Stimulated activated CD4-positive, alpha-beta T cell treated with anti-CD3 and anti-CD28 coated beads, TNF-alpha, amount 100 ng/mL, for 4 hours (primary cell): ENCODE measurements around the gene DNAJB2.
A peak's percentile ranks its signal among the peaks of the same experiment; 100 is the strongest.
"Not testable (repeated sequence)": the region's sequence is repeated elsewhere in the genome, so short reads cannot be mapped to it uniquely, and the experiment has no call there.

ENCODE experiments used
- DNase-seq, 3 experiments: peaks; one replicate each; pipeline ENCODE4 v3.0.0-alpha.2; 2020; ENCODE audit warnings: low read depth in 3 of 3

DNAJB2 gene

DNA sequence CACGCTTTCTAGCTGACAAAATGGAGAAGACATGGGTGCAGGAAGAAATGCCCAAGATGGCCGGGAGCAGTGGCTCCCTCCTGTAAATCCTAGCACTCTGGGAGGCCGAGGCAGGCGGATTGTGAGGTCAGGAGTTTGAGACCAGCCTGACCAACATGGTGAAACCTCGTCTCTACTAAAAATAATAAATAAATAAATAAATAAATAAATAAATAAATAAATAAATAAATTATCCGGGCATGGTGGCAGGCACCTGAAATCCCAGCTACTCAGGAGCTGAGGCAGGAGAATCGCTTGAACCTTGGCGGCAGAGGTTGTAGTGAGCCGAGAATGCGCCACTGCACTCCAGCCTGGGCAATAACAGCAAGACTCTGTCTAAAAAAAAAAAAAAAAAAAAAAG is 20.2 kb upstream of the DNAJB2 start:
- not testable (repeated sequence) for DNase-seq

DNA sequence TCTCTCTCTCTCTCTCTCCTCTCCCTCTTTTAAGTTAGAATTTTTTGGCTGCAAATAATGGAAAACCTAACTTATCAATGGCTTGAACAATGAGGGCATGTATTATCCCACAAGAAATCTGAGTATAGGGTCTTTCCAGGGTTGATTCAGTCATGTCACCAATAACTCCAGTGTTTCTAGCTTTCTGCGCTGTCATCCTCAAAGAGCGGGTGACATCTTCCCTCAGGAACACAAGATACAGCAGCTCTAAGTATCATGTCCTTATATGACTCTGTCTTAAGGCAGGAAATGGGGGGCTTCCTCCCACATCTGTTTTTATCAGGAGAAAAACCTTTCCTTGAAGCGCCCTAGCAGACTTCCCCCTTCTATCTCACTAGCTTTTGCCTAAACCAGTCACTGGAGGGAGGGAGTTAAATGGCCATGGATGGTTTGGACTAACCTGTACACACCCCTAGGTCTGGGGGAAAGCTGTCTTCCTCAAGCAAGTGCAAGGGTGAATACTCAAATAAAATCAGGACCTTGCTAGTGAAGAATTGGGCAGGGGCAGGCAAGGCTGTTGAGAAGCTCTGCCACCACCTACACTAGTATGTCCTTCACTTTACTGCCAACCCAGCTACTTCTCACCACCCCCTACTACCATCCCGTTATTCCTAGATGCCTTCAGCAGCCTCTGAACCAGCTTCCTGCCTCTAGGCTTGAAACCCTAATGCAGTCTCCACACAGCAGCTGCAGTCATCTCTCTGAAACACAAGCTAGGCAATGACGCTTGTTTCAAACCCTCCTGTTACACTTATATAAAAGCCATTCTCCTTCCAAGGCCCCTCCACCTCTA is 17.9 kb upstream of the DNAJB2 start:
- no peak for DNase-seq

DNA sequence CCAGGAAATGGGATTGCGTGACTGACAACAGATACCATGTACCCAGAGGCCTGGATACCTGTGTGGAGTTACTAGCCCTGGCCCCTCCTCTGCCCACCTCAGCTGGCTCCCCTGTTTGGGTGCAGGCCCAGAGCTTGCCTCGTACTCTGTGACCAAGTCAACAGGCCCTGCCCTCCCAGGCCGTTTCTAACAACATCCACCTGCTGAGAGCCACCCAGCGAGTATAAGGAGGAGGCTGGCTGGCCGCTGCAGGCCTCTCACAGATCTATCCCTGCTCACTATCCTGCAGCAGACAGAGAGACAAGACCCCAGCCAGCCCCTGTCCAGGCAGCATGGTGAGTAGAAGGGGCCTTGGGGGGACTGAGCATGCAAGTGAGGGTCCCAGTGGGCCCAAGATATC is 12.9 kb upstream of the DNAJB2 start:
- DNase-seq = no peak

DNA sequence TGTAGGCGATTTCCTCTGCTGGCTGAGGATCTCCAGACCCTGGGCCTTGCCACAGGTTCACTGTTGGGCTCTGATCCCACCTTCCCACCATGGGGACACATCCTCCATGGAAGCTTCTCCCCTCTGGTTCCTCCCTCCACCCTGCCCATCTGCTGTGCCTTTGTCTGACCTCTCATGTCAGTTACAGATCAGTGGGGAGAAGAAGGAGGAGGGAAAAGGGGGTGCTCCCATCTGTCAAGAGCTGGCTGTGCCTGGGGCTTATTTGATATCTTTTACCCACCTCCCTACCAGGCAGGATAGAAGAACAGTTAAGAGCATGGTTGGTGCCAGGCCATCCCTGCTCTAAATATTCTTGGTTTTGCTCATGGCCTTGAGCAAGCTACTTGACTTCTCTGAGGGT is 12.3 kb upstream of the DNAJB2 start:
- DNase-seq = no peak

DNA sequence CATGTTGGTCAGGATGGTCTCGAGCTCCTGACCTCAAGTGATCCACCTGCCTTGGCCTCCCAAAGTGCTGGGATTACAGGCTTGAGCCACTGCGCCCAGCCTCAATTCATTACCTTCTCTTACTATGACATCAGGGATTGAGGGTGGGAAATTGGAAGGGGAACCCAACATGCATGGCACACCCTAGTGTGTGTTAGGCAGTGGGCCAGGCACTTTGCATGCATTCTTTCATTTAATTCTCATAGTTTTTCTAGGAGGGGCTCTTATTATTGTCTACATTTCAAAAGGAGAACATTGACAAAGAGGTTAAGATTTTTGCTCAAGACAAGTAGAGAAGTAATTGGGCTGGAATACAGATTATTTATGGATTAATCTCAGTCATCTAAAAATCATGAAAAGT is 10.9 kb upstream of the DNAJB2 start:
- DNase-seq = no peak

DNA sequence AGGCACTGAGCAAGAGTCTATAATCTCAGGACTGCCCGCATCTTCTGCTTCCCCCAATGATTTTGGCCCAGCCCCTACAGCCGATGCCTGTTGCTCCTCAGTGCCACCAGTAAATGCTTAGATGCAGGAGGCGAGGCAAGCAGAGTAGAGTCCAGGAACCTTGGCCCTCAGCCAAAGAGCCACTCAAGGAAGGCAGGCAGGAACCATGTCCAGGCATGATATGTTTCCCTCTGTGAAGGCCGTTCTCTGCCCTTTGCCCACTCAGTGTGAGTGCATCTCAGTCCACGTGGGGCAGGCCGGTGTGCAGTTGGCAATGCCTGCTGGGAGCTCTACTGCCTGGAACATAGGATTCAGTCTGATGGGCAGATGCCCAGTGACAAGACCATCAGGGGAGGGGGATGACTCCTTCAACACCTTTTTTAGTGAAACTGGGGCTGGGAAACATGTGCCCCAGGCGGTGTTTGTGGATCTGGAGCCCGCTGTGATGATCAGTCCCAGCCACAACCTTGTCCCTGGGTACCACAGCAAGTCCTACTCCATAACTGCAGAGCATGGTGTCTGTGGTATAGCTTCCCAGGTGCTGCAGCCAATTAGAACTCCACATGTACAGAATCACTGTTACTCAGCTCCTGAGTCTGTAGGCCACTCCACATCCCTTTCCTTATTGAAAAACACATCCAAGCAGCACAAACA is 9.7 kb upstream of the DNAJB2 start:
- no peak for DNase-seq

DNA sequence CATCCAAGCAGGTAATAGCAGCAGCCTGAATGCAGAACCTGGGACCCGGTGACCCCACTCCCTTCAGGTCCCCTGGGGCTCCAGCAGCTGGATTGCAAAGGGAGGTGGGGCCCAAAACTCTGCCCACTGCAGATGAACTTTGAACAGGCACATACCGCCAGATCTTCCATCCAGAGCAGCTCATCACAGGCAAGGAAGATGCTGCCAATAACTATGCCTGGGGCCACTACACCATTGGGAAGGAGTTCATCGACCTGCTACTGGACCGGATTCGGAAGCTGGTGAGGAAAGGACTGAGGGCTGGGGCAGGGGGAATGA is 9.2 kb upstream of the DNAJB2 start:
- no peak for DNase-seq

DNA sequence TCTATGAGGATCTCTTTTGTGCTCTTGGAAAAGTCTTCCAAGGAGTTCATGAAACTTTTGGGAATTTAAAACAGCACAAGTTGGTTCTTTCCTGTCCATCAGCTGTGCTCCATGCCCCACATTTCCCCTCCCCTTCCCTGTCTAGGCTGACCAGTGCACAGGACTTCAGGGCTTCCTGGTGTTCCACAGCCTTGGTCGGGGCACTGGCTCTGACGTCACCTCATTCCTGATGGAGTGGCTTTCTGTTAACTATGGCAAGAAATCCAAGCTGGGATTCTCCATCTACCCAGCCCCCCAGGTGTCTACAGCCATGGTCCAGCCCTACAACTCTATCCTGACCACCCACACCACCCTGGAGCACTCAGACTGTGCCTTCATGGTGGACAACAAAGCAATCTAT is 8.1 kb upstream of the DNAJB2 start:
- DNase-seq = no peak

DNA sequence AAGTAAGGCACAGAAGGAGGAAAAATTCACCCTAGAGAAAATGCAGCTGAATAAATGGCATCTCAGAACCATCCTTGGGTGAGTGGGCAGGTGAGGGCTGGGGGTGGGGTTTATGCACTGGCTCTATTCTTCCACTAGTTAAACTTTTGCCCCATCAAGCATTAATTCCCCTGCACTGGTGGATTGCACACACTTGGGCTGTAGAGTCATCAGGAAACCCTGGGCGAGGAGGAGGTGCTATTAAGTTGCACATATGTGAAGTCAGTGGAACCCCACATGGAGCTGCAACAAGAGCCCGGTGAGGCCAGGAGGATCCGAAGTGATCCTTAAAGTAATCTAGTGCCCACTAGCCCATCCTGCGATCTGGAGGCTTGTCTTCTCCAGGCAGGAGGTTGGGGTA is 6.8 kb upstream of the DNAJB2 start:
- DNase-seq = no peak

DNA sequence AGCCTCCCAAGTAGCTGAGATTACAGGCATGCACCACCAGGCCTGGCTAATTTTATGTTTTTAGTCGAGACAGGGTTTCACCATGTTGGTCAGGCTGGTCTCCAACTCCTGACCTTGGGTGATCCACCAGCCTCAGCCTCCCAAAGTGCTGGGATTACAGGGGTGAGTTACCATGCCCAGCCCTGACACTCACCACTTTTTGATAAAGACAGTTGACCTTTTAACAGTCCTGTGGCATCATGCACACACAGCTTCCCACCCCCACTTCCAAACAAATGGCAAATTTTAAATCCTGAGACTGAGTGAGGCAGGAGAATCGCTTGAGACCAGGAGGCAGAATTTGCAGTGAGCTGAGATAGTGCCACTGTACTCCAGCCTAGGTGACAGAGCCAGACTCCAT is 6.2 kb upstream of the DNAJB2 start:
- no peak for DNase-seq

DNA sequence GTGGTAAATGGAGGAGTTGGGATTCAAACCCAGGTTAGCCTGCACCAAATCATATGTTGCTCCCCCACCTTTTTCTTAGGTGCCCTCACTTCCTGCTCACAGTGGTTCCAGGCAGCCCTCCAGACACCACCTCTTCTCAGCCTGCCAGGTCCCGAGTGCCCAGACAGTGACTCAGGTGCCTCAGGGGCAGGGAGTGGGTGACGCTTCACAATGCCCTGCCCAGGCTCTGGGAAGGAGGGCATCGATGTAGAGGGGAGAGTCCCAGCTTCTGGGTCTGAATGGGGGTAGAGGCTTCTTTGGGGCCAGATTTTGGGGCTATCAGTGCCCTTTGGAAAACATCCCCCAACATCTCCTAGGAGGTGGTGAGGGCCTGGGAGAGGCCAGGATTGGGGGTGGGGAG is 5.2 kb upstream of the DNAJB2 start:
- DNase-seq = no peak

DNA sequence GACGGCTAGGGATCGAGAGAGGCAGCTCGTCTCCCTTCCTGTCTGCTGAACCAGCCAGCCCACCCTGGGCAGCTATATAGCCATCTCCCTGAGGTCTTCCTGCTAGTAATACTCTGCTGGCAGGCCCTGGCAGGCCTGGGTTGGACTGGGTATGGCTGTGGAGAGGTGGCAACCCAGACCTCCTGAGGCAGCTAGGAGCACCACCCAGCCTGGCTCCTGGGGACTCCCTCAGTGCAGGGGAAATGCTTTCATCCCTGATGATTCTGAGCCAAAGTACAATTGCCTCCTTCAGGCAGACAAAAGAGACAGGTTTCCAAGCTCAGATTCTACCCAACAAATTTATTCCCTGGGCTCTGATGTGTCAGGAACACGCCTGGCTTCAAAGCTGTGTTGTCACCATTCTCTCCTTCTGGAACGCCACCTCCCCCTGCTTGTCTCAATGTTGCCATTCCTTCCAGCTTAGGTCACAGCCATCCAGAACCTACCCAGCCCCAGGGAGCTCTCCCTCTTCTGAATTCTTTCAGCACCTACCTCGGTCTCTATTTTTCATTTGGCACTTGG is 4.7 kb upstream of the DNAJB2 start:
- no peak for DNase-seq

DNA sequence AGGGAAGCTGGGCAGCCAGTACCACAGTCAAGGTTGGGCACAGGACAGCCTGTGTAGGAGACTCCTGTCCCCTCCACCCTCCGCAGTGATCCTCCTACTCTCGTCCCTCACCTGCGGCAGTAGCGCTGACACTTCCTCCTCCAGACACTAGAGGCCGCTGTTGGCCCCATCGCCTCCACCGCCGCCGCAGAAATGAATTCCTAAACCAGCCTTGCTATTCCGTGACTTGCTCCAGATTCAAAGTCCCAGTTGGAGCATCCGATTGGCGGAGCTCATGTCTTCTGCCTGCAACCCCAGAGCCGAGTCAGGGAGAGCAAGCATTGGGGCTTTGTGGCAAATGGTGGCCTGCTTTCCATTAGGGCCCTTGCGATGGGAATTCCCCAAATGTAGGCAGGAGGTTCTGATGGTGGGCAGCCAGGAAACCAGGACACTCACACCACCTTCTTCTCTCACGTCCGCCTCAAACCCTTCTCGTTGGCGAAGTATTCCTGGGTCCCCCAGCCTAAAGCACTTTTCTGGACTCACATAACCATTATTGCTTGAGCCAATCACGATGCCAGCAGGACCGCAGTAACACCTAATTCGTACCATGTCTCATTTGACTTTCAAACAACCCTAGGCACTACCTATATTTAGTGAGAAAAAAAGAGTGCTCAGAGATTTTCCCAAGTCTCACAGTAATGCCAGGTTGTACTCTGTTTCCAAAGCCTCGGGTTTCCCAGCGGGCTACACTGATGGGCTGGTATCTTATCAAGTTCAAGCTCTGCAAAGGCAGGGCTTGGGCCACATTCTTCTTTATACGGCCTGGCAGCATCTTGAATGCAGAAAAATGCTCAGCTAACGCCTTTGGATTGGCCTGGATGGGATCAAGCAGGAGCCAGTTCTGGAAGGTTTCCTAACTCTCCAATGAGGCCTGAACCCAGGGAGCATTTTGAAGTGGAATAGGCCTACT is 1.2 kb upstream of the DNAJB2 start:
- peak; percentile 54 to 61 (median 60) for DNase-seq

DNA sequence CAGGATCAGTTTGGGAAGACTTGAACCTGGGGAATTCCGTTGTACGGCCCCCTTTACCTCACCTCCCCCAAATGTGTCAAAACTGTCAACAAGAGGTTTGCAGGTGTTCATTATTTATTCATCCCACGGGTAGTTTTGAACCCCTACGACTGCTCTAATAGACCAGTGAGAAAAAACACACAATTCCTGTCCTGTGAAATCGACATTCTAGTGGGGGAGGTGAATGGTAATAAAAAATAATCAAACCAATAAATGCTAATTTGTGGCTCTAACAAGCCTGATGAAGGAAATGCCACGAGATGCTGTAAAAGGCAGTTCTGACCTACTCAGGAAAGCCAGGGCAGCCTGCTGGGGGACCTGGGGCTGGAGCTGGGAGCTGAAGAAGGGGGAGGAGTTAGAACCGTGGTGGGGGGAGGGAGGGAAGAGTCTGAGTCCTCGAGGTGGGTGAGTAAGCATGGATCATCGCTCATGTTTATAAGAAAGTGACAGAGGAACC is 463 bp upstream of the DNAJB2 start:
- no peak for DNase-seq

DNA sequence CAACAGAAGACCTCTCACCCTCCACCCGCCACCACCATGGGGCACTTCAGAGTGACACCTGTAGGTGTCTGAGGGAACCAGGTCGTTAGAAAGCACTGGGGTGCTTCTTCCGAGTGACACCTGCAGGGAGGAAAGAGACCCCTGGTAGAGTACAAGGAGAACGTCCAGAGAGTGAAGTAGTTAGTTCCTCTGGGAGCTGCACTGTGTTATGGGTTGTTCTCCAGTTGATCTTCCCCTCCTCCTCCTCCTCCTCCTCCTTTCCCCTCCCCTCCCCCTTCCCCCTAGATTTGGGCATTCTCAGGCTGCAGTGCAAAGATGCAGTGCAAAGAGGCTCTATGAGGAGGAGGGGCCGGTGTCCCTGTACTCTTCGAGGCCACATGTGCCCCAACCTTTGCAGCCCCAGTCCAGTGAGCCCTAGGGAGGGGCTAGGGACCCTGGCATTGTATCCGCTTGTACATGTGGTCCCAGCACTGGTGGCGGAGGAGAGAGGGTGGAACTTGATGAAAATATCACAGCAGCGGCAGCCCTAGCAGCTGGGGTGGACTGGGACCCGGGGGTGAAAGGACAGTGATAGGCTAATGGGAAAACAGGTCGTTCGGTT is 850 bp downstream of the DNAJB2 start:
- DNase-seq = no peak

DNA sequence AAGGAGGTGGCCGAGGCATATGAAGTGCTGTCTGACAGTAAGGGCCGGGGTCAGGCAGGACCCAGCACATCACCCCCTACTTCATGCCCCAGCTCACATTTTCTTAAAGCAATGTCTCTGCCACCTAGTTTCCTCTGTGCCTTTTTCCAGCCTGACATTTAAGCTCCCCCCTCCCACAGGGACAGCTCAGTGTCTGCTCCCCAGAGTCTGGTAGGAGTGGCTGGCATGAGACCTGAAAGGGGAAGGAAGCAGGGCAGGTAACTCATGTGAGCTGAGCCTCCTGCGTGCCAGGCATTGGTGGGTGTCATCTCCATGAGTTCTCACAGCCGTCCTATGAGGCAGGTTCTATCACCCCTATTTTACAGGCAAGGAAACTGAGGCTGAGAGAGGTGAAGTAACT is 1.5 kb downstream of the DNAJB2 start:
- no peak for DNase-seq

DNA sequence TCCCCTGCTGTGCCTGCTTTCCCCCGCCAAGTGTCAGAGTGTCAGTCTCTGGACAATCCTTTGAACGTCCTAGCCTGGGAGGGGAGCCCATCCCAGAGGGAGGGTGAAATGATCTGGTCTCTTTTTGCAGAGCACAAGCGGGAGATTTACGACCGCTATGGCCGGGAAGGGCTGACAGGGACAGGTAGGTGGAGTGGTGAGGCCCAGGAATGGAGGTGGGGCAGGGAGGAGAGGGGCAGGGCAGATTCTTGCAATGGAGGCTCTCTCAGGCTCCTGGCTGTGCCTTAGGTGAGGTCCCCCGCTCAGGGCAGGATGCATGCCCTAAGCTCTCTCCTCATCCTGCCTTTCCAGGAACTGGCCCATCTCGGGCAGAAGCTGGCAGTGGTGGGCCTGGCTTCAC is 2.4 kb downstream of the DNAJB2 start:
- DNase-seq = no peak

DNA sequence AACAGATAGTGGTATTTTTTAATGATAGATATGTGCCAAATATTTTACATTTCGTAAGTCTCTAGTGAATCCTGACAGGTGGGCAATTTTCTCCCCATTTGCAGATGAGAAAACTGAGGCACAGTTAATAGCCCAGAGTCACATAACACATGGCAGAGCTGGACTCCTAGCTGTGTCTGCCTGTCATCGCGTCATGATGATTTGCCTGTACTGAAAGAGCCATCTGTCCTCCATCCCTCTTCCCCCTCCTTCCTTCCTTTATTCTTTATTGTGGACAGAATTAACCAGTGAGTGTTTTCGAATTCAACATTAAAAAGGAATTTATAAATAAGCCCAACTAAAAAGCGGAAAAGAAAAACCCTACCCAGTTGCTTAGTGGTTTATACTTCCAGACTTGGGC is 3.2 kb downstream of the DNAJB2 start:
- no peak for DNase-seq

DNA sequence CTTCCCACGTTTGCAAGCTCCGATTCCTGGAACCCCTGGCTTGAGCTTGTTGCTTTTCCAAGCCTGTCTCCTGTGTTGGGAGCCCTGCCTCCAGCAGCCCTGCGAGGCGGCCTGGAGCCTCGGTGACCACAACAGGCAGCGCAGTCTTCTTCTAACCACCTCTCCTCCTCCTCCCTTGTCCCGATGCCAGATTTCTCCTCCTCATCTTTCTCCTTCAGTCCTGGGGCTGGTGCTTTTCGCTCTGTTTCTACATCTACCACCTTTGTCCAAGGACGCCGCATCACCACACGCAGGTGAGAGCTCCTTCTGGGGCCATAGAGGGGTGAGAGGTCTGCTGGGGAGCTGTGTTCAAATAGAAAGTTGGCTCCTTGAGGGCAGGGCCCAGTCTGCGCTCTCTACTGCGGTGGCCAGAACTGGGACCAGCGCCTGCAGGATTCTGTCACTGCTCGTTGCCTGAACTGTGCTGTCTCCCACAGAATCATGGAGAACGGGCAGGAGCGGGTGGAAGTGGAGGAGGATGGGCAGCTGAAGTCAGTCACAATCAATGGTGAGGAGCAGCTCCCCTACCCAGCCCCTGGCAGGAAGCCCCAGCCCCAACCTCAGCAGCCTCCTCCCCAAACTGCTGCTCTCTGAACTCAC is 3.9 kb downstream of the DNAJB2 start:
- no peak for DNase-seq

DNA sequence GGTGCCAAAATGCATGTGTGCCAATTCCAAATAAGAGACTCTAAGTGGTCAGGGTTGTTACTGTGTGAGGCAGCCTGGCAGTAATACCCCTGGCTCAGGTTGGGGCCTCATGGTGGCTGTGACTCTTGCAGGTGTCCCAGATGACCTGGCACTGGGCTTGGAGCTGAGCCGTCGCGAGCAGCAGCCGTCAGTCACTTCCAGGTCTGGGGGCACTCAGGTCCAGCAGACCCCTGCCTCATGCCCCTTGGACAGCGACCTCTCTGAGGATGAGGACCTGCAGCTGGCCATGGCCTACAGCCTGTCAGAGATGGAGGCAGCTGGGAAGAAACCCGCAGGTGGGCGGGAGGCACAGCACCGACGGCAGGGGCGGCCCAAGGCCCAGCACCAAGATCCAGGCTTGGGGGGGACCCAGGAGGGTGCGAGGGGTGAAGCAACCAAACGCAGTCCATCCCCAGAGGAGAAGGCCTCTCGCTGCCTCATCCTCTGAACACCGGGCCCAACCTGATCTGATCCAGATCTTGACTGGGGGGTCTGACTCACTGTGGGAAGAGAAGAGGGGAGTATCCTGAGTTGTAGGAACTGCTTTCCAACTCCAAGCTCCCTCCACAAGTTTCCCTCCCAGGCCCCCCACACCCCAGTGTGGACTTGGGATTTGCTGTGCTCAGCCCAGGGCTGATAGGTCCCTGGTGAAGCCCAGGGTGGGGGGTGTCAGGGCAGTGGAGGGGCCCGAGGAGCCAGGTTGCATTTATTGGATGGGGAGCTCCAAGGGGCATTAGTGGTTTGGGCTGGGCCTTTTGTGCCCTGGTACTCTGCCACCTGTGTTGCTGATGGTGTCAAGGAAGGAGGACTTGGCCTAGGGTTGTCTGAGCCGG is 5.6 kb downstream of the DNAJB2 start:
- no peak for DNase-seq
